Fibroblast of skin of left quadriceps (primary cell): Measurements from ENCODE around the gene INAFM1.
A peak's percentile ranks its signal among the peaks of the same experiment; 100 is the strongest.
"Not testable (repeated sequence)": the region's sequence is repeated elsewhere in the genome, so short reads cannot be mapped to it uniquely, and the experiment has no call there.

Experiments
- DNase-seq, 2 experiments: peaks; one replicate each; pipeline ENCODE4 v3.0.0-alpha.2; 2013; ENCODE audit warnings: low read depth in 2 of 2

INAFM1 gene

DNA sequence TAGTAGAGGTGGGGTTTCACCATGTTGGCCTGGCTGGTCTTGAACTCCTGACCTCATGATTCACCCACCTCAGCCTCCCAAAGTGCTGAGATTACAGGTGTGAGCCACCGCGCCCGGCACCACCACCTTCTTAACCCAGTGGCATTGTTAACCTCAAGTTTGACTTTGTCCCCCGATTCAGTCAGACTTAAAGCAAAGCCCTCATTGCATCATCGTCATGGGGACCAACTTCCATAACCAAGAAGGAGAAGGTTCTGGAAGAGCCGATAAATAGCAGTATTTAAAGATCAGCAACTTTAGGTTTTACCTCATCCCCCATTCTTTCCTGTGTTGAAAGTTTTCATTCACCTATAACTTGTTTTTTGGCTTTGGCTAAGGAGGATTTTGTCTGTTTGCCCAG, 6.7 kb upstream of the INAFM1 start:
- DNase-seq = no peak

DNA sequence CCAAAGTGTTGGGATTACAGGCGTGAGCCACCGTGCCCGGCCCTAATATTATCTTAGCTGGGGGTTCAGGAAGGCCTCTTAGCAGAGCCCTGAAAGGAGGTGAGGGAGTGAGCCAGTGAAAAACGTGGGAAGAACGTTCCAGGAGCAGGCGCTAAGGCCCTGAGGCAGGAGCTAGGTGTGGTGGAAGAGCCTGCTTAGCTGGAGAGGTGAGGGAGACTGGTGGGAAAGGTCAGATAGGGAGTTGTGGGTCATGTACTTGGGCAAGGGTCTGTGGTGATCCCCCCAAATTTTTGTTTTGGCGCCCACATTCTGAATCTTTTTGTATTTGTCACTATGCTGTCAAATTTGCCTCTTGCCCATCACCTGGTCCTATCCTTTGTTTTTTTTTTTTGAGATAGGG, 5.1 kb upstream of the INAFM1 start:
- no peak for DNase-seq

GRCh38 chr19:47270408-47270807, 4.3 kb upstream of the INAFM1 start:
- no peak for DNase-seq

DNA sequence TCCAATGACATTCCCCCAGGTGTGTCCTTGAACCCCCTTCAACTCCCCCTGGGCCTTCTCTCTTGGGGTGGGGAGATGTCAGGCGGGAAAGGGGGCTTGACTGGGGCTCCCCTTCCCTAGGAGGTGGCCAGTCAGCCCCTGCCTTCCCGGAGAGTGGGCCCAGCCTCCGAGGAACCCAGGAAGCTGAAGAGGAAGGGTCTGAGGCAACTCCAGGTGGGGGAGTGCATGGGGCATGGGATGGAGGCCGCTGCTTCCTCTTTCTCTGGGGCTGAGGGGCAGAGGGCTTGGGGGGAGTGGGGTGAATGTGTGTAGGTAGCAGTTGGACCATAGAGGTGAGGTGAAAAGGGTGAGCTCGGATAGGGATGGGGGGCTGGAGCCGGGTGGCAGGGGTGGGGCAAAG, 2.7 kb upstream of the INAFM1 start:
- no peak for DNase-seq

- peak; percentile 76 for DNase-seq
Measured at GRCh38 chr19:47272448-47273312, 2.0 kb upstream of the INAFM1 start.

- DNase-seq = peak; percentile 85 to 86
Measured at GRCh38 chr19:47273313-47274070, 1.2 kb upstream of the INAFM1 start.

- no peak for DNase-seq
Measured at GRCh38 chr19:47274891-47275761, 441 bp downstream of the INAFM1 start.

- DNase-seq = no peak
Measured at GRCh38 chr19:47275791-47276461, 1.2 kb downstream of the INAFM1 start.

- DNase-seq = not testable (repeated sequence)
Measured at GRCh38 chr19:47276513-47276912, 1.8 kb downstream of the INAFM1 start.

- no peak for DNase-seq
Measured at GRCh38 chr19:47280183-47280797, 5.6 kb downstream of the INAFM1 start.

- DNase-seq = no peak
Measured at GRCh38 chr19:47283405-47284059, 8.8 kb downstream of the INAFM1 start.

DNA sequence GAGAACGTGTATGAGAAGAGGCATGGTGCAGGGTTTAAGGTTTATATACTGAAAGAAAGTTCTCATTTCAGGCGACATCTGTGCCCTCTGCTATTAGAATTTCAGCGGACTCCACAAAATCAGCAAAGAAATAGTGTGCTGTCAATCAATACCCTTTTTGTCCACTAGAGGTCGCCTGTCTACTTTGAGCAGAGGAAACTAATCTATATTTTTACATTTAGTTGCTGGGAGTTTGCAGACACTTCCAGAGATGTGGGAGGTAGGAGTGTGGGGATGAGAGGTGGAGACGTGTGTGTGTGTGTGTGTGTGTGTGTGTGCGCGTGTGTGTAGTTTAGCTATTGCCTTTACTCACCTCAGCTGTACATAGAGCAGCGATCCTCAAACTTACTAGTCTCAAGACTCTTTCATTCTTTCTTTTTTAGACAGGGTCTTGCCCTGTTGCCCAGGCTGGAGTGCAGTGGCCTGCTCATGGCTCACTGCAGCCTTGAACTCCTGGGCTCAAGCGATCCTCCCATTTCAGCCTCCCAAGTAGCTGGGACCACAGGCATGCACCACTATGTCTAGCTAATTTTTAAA, 9.7 kb downstream of the INAFM1 start:
- DNase-seq = peak; percentile 32 to 38

- peak in 1 of 2 experiments; percentile 51 for DNase-seq
Measured at GRCh38 chr19:47296036-47296435, 21.4 kb downstream of the INAFM1 start.

DNA sequence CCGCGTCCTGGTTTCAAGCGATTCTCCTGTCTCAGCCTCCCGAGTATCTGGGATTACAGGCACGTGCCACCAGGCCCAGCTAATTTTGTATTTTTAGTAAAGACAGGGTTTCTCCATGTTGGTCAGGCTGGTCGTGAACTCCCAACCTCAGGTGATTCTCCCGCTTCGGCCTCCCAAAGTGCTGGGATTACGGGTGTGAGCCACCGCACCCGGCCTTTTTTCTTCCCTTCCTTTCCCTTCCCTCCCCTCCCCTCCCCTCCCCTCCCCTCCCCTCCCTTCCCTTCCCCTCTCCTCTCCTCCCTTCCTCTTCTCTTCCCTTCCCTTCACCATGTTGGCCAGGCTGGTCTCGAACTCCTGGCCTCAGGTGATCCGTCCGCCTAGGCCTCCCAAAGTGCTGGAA, 26.2 kb downstream of the INAFM1 start:
- DNase-seq = not testable (repeated sequence)

- DNase-seq = no peak
Measured at GRCh38 chr19:47302249-47302648, 27.6 kb downstream of the INAFM1 start.

GRCh38 chr19:47303966-47304365, 29.3 kb downstream of the INAFM1 start:
- no peak for DNase-seq

DNA sequence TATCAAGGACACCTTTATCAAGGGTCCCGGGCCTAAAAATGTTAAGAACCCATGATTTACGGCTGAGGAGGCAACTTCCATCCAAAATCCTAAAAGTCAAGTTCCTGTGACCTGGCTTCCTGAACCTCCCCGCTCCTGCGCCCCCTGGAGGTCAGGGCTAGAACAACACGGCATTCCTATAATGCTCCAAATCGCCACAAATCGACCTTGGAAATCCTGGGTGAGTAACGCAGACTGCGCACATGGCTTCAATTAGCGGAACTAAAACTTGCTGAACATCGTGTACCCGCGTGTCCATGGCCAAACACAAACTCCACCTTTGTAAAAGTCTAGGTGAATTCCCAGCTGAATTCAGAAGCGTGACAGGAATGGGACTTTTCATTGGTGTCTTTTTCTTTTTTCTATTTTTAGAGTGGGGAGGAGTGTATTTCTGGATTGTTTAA, 30.6 kb downstream of the INAFM1 start:
- peak; percentile 79 to 82 for DNase-seq

GRCh38 chr19:47306303-47306702, 31.6 kb downstream of the INAFM1 start:
- DNase-seq = no peak

DNA sequence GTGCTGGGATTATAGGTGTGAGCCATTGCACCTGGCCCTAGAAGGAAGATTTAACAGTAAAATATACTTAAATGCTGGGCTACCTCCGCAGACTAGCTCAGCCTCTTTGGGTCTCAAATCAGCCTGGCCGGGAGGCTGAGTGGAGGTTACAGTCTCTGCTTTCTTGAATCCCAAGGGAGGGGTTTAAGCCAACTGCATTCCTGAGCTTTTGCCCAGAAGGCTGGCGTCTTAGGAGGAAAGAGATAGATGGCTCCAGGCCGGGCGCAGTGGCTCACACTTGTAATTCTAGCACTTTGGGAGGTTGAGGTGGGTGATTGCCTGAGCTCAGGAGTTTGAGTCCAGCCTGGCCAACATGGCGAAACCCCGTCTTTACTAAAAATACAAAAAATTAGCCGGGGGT, 34.4 kb downstream of the INAFM1 start:
- DNase-seq = no peak

GRCh38 chr19:47309608-47310007, 34.9 kb downstream of the INAFM1 start, which contains the start of gene C5AR1:
Gene C5AR1, plus strand, starts transcription at chr19:47309861. Its CDS starts 35 bp downstream, at chr19:47309896.
- DNase-seq = no peak
